Left renal cortex interstitium (tissue), 4 donors: ENCODE data around the gene UROC1. TPM values are rescaled to one million over a fixed set of nuclear protein-coding genes. Genes with fewer than 3 reads are reported as not detected.

Experiments used
- DNase-seq, 4 donors: peaks; one replicate each; pipeline ENCODE4 v3.0.0-alpha.2; 2013; ENCODE audit warnings: low read depth in 4 of 4, low spot score in 2 of 4, missing footprints in 1 of 4
- polyA plus RNA-seq, 4 donors: library from polyadenylated mRNA; unstranded; fragments of 120-200 nt; gene quantifications; one replicate each; pipeline ENCODE4 v1.2.1, GENCODE V29; 2013; ENCODE audit not compliant: insufficient read length in 4 of 4

The UROC1 gene
- under 1 TPM; 0.13 to 0.27 (median 0.15) TPM for polyA plus RNA-seq

DNA sequence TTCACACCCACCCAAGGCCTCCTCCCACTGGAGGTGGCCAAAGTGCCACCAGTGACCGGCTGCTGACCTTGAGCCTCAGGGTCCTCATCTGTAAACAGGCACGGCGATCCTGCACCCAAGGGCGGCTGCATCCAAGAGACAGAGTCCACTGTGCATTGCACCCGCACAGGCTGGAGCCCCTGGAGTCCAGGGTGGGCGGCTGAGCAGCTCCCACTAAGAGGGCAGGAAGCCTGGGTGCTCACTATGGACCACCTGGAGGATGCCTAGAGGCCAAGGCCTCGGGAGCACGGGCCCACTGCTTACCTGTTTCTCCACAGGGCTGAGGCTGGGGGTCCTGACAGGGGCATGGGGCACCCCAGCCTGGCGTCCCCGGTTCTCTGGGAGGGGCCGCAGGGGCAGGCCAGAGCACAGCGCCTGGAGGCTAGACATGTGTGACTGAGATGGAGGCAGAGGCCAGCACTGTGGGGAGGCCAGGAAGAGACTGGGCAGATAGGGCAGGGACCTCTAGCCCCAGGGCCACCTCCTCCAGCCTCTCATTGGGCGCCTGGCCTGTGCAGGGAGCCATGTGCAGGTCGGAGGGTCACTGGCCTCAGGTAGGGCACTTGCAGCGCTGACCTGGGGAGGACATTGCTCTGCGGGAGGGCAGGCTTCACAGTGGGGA lies at the start of gene UROC1:
TSS of gene UROC1 (minus strand) at position 483 of the 661 bp plus-strand sequence. CDS start at position 429, 54 bp downstream.
- no peak for DNase-seq

DNA sequence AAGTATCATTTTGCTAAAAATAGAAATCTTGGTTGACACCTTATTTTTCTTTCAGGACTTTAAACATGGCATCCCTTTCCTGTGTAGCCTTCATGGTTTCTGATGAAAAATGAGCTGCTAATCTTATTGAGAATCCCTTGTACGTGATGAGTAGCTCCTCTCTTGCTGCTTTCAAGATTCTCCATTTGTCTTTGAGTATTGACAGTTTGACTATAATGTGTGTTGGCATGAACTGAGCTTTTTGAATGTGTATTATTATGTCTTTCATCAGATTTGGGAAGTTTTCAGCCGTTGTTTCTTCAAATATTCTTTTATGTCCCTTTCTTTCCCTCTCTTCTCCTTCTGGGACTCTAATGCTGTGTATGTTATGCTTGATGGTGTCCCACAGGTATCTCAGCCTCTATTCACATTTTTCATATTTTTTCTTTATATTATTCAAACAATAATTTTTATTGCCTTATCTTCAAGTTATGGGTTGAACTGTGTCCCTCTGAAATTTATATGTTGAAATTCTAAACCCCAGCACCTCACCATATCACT lies 45.2 kb upstream of the UROC1 start:
- DNase-seq = no peak

DNA sequence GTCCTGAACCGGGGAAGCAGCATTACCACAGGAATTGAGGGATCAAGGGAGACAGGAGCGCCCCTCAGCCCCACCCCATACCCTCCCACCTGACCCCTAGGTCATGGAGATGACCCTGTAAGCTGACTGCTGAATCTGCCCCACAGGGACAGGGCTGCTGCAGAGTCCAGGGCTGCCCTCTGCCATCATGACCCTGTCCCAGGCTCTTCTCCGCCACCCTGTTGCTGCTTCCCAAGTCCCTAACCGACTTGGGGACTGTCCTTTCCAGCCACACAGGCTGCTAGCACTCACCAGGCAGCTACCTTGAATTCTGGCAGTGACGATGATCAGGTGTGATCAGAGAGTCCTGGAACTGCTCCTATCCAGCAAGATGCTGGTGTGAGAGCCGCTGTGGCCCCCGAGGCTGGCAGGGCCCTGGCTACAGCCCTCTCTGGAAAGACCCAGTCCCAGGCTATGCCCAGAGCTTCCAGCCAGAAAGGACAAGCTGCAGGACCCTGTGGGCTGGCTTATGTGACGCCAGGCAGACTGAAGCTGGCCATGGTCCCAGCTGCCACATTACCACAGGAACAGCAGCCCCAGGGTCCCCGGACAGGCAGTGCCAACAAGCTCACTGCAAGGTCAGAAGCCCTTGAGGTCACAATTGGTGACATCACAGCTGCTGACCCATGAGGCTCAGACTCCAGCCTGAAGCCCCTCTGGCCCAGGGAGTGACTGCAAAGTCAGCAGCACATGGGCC lies 40.9 kb upstream of the UROC1 start, which contains the start of gene C3orf22:
TSS of gene C3orf22 (minus strand) at position 597 of the 736 bp plus-strand sequence. CDS start 5,542 bp downstream, outside the sequence.
- DNase-seq = no peak

DNA sequence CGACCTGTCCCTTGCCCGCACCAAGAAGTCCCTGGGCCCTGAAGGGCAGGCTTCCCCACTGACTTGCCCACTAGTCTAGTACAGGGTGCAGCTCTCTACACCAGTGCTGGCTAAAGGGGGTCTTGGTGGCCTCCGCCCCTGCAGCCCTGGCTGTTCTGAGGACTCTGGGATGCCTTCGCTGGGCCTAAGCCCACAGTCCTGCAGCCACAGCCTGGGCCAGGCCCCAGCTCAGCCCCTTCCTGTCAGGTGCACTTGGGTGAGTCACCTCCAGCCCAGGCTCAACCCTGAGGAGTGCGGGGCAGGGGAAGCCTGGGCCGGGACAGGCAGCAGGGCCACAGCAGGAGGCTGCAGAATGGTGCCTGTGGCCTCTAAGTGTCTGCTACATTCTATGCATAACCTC lies 40.2 kb upstream of the UROC1 start:
- DNase-seq = no peak

DNA sequence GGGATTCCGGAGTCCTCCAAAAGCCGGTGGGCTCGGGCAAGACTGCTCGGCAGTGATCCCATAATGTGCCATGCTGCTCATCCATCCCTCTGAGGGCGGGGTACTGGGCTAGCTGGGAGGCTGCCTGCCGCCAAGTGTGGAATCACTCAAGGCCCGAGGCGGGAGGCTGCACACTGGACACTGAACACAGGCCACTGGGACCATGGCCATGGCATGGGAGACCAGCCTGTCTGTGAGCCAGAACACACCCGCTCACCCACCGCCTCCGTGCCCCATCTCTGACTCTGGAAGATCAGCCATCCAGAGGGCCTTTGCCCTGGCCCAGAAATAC lies 39.8 kb upstream of the UROC1 start:
- DNase-seq = no peak

DNA sequence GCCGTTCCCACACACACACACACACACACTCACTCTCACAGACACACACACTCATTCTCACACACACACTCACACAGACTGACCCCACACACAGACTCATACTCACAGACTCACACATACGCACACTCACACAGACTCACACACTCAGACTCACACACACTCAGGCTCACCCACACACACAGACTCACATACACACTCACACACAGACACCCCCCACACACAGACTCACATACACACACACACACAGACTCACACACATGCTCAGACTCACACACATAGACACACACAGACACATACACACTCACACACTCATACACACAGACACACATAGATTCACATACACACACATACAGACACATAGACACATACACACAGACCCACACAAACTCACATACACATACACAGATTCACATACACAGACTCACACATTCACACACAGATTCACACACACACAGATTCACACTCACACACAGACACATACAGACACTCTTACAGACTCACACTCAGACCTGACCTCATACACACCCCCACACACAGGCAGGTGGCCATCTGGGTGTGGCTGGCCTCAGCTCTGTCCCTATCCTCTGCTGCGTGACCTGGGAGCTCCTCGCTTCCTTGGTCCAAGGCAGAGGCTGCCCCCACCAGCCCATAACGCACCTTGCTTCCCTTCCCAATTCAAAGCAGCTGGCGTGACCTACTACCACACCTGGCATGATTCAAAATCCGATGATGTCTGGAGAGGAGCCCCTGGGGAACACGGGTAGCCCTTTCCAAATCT lies 39.3 kb upstream of the UROC1 start:
- DNase-seq = no peak

DNA sequence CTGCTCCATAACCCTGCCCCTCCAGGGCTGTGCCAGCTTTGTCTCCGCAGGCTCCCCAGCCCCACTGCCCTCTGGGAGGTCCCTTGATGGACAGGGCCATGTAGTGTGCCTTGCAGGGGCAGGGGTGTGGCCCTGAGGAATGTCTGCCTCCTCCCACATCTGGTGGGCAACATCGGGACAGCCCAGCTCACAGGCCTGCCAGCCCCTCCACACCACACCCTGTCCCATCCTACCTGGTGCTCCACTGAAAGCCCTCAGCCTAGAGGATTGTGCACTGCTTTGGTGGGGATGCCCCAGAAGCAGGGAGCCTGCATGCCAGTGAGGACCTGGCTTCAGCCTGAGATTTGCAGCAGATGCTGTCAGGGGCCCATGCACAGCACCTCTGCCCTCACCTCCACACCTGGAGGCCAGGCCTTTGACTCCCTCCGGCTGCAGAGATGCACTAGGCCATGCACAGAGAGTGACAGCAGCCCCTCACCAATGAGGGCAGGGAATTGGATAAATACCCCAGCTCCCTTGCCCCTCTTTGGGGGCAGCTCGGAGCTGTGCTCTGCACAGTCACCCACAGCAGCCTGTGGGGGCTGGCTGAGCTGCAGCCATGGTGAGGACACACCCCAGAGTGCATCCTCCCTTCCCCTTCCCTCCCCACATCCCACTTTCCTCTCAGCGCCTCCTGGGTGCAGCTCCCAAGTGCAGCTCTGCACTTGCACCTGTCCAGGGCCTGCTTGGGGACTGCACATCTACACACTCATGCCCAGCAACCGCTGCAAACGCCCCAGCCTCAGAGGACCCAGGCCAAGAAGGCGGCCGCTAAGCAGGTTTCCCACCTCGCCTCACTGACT lies 38.4 kb upstream of the UROC1 start:
- no peak for DNase-seq

DNA sequence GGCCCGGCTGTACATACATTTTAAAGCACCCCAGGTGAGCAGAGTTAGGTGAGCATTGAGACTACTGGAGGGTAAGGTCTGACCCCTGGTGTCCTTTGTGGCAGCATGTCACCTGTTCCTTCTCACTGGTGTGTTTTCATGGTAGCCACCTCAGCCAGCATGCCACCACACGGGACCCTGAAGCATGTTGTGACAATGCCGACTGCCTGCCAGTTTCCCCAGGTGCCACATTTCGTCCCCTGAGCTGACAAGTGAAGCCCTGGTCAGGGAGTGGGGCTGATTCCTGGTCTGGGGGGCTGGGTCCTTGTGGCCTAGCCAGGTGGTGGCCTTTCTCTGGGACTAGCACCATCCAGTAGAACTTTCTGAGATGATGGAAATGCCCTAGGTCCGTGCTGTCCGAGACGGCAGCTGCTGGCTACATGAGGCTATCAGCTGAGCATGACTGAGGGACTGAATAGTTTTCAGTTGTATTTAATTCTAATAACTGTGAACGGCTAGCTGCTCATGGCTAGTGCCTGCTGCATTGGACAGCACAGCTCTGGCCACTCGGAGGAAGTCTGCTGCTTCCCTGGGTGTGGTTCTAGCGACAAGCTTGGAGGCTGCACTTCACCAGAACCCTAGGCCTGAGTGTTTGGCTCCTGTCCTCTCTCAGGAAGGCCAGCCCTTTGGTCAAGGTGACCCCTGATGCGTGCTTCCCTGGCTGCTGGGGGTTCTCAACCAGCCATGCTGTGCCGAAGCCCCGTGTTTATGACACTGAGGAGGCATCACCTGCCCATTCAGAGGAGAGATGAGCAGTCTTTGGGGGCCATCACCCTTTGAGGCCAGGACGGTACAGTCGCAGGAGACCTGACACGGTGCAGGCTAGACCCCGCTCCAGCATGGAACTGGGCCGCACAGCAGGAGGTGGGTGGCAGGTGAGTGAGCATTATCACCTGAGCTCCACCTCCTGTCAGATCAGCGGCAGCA lies 37.3 kb upstream of the UROC1 start:
- DNase-seq = no peak

DNA sequence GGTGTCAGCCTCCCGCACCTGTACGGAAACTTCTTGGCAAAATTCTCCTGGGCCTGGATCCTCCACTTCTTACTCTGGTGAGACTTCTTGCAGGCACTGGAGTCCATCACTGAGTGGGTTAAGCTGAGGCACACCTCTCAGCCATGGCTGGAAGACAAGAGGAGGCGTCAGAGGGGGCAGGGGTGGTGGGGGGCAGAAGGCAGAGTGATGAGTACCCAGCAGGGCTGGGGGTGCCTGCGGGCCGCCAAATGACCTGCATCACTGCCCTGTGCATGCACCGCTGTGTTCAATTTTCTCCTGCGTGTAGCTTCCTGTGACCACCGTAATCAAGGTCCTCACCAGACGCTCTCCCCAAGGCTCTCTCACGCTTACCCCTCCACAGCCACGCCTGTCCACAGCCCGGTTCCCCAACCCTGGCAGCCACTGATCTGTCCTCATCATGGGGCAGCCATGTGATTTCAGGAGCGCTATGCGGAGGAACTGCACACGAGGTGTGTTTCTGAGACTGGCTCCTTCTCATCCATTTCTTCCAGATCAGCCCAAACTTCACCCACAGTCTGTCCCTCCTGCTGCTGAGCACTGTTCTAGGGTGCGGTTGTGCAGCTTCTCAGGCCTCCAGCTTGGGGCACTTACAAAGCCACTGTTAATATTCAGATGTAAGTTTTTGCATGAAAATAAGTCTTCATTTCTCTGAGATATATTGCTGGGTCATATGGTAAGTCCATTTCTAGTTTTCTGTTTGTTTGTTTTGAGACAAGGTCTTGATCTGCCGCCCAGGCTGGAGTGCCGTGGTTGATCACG lies 35.9 kb upstream of the UROC1 start:
- no peak for DNase-seq

DNA sequence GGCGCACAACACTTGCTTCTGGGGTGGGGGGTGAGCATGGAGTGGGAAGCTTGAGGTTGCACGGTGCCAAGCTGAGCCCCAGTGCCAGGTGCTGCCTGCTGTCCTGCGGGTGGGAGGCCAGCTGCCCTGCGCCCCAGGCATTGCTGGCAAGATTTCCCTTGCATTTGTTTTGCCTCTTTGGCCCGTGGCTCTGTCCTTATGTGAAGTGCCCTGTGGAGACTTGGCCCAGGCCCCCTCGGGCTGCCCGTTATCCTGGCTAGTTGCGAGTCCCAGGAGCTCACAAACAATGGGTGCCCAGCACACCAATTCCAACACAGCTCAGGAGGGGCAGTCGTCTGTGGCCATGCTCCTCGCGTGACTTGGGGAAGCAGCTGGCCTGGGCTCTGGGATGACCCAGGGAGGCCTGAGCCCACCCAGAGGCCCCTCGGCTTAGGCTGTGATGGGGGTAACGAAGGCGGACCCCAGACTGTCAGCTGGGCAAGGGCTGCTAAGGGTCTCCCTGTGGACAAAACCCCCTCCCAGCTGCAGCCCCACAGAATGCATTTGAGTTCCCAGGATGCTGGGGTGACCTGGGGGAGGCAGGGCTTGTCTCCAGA lies 35.2 kb upstream of the UROC1 start:
- no peak for DNase-seq

DNA sequence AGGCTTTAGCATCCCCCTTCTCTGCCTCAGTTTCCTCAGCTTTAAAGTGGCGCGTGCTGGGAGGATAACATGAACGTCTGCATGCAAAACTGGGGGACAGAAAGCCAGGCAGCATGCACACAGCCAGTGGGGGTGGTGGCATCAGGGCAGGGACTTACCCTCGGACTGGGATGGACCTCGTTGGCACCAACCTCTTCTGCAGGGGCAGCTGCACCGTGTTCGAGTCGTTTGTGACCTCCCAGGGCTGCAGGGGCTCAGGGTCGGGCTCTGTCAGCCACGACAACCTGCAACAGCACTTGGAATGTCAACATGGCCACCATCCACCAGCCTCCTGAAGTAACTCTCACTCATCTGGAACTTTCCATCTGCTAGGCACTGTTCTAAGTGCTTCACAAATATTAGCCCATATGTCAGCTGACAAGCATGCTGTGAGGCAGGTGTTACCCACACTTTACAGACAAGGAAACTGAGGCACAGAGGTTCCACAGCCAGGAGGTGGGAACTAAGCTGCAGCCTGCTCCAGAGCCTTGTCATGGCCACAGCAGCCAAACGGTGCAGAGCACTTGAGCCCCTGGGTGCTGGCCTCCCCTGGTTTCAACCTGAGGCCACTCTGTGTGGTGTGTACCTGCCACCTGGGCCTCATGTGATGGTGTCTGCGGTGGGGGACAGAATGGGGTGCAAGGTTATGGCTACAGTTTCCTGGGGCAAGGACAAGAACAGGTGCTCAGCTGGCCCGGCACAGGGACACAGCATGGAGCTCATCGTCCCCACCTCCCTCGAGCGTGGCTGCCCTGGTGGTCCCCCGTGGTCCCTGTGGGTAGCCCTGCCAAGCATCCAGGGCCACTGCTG lies 34.5 kb upstream of the UROC1 start:
- DNase-seq = no peak

DNA sequence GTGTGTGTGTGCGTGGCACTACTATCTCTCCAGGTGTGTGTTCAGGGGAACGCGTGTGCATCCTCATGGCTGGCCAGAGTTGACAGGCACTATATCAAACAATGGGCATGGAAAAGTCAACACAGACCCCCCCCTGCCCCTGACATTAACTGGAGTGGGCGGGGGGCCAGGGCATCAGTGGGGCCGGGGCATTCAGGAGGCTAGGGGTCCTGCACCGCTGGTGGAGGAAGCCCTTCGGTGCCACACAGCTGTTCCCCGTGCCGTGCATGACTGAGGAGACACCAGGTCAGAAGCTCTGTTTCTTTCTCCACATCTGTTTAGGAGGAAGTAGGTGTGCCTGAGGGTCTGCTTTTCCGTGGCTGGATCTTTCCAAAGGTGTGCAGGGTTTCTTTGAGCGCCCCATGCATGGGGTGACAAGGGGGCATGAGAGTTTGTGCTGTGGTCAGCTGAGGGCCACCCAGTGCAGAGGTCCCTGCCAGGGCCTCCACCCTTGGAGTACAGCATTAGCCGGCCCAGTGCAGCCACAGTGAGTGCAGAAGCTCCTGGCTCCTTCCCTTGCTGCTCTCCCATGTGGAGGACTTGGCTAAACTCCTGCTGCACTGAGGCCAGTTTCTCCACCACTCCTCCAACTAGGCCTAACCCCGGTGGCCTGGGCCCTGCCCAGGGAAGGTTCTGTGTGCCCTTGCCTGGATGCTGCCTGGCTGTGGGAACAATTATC lies 33.7 kb upstream of the UROC1 start:
- no peak for DNase-seq

DNA sequence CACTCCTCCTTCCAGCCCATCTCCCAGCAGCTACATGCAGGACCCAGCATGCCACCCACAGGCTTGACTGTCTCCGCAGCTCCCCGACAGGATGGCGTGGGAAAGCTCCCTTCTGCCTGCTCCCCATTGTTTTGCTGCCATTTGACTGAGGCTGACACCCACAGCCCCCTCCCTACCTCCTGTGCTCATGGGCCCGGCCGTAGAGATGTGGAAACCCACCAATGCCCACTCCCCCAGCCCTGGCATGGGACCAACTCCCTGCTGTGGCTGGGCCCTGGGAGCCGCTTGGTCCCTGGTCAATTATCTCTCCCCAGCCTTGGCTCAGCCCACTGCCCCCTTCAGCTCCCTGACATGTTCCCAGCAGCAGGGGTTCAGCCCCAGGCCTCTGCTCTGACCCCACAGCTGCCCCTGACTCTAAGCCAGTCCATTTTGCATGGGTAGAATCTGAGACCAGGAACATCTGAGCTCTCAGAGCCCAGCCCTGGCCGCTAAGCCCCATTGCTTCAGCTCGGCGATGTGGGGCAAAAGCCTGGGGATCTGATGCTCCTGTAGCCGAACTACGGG lies 33.0 kb upstream of the UROC1 start:
- DNase-seq = no peak

DNA sequence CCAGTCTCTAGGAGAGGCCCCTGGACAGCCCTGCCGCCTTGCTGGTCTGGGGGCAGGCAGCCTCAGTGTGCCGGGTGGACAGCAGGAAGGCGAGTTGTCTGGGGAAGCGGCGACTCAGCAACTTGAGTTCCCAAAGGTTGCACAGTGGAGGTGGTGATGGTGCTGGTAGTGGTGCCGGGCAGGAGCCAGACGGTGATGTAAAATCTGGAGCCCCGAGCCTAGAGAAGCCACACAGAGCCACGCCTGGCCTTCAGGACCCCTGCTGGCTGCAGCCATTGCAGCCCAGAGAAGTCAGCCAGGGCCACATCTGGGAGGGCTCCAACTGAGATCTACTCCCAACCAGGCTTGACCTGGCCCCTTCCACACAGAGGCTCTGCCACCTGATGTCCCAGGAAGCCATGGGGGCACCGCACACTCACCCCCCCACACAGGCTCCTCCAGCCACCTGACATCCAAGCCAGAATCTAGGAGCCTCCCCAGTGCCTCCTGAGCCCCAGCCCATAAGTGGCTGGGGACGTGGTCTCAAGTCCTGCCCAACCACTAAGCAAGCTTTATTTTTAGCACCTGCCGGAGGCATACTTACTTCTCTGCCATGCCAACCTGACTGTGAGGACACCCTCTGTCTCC lies 32.4 kb upstream of the UROC1 start:
- no peak for DNase-seq
